ENCODE results near the gene SYT5.

DNA sequence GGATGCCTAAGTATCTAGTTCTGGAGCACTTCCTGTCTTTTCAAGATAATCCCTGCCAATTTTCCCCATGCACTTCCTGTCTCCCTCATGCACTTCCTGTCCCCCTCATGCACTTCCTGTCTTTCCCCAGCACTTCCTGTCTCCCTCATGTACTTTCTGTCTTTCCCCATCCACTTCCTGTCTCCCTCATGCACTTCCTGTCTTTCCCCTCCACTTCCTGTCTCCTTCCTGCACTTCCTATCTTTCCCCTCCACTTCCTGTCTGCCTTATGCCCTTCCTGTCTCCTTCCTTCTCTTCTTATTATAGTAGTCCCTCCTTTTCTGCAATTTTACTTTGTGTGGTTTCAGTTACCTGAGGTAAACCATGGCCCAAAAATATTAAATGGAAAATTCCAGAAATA lies 28.1 kb downstream of the SYT5 start:
- TF ChIP-seq, protein P1, sequence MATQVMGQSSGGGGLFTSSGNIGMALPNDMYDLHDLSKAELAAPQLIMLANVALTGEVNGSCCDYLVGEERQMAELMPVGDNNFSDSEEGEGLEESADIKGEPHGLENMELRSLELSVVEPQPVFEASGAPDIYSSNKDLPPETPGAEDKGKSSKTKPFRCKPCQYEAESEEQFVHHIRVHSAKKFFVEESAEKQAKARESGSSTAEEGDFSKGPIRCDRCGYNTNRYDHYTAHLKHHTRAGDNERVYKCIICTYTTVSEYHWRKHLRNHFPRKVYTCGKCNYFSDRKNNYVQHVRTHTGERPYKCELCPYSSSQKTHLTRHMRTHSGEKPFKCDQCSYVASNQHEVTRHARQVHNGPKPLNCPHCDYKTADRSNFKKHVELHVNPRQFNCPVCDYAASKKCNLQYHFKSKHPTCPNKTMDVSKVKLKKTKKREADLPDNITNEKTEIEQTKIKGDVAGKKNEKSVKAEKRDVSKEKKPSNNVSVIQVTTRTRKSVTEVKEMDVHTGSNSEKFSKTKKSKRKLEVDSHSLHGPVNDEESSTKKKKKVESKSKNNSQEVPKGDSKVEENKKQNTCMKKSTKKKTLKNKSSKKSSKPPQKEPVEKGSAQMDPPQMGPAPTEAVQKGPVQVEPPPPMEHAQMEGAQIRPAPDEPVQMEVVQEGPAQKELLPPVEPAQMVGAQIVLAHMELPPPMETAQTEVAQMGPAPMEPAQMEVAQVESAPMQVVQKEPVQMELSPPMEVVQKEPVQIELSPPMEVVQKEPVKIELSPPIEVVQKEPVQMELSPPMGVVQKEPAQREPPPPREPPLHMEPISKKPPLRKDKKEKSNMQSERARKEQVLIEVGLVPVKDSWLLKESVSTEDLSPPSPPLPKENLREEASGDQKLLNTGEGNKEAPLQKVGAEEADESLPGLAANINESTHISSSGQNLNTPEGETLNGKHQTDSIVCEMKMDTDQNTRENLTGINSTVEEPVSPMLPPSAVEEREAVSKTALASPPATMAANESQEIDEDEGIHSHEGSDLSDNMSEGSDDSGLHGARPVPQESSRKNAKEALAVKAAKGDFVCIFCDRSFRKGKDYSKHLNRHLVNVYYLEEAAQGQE (IDR thresholded peaks at IDR 0.05; ENCODE audit: insufficient read depth in 1 of 2, low read depth in 2 of 2, low read length in 2 of 2), result no peak
- TF ChIP-seq POLR2AphosphoS5 (IDR thresholded peaks at IDR 0.05; ENCODE audit: low read depth, low read length) (no peak), FOXP2 (optimal IDR thresholded peaks at IDR 0.05; ENCODE audit: borderline replicate concordance, extremely low read depth, extremely low read length, insufficient read depth) (no peak), SIN3A (IDR thresholded peaks at IDR 0.05; ENCODE audit: borderline replicate concordance, insufficient read depth, low read length) (no peak), TAF1 (IDR thresholded peaks at IDR 0.05; ENCODE audit: borderline replicate concordance, insufficient read depth, low read length) (no peak)

Data from PFSK-1 (cell line).